Measurements from ENCODE around the gene SIRT3.

The SIRT3 gene

GRCh38 chr11:272195-272930, 36.2 kb upstream of the SIRT3 start:
- DNase-seq (ENCODE audit: low read depth, low spot score) = no peak
- H3K4me3 ChIP-seq (ENCODE audit: low read length) = no peak overlapping the region

GRCh38 chr11:271319-271715, 35.2 kb upstream of the SIRT3 start:
- no peak for DNase-seq (ENCODE audit: low read depth, low spot score)
- no peak overlapping the region for H3K4me3 ChIP-seq (ENCODE audit: low read length)

DNA sequence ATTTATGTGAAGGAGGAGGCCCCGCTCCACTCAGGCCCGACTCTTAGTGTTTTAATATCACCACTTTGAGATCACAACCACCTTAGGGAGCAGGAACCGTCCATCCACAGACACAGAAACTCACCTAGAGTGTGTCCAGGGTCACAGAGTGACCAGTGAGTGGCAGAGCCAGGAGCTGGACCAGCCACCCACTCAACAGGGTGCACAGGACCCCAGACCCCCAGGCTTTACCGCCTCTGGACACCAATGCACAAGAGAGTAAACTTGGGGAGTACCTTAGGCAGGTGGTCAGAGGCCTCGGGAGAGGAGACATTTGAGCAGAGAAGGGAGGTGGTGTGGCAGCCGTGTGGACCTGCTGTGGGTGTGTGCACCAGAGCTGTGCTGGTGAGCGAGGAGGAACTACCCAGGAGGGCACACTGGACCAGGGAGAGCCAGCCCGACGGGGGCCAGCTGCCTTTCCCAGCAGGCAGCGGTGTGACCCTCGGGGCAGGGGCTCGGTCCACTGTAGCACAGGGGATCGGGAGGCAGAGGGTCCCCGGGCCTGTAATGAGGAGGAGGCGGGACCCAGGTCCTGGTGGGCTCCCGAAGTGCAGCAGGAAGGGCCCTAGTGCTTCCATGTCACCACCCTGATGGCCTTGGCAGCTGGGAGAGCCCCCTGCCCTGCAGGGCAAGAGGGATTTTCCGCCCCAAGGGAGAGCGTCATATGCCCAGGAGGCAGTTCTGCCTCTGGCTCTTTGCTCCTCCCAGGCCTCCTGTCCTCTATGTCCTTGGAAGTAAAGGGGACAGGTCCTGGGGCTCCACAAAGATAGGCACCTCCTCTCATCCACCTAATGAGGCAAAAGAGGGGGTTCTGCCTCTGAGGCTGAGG, 34.5 kb upstream of the SIRT3 start:
- no peak for DNase-seq (ENCODE audit: low read depth, low spot score)
- no peak overlapping the region for H3K4me3 ChIP-seq (ENCODE audit: low read length)

- peak; percentile 63 for DNase-seq (ENCODE audit: low read depth, low spot score)
- H3K4me3 ChIP-seq (ENCODE audit: low read length) = peak overlapping the region; percentile 56
Measured at GRCh38 chr11:269146-269890, 33.2 kb upstream of the SIRT3 start.

- H3K4me3 ChIP-seq (ENCODE audit: low read length) = peak overlapping the region; percentile 56
- peak; percentile 27 for DNase-seq (ENCODE audit: low read depth, low spot score)
Measured at GRCh38 chr11:268716-269145, 32.6 kb upstream of the SIRT3 start.

- no peak overlapping the region for H3K4me3 ChIP-seq (ENCODE audit: low read length)
- DNase-seq (ENCODE audit: low read depth, low spot score) = no peak
Measured at GRCh38 chr11:267491-267994, 31.4 kb upstream of the SIRT3 start.

DNA sequence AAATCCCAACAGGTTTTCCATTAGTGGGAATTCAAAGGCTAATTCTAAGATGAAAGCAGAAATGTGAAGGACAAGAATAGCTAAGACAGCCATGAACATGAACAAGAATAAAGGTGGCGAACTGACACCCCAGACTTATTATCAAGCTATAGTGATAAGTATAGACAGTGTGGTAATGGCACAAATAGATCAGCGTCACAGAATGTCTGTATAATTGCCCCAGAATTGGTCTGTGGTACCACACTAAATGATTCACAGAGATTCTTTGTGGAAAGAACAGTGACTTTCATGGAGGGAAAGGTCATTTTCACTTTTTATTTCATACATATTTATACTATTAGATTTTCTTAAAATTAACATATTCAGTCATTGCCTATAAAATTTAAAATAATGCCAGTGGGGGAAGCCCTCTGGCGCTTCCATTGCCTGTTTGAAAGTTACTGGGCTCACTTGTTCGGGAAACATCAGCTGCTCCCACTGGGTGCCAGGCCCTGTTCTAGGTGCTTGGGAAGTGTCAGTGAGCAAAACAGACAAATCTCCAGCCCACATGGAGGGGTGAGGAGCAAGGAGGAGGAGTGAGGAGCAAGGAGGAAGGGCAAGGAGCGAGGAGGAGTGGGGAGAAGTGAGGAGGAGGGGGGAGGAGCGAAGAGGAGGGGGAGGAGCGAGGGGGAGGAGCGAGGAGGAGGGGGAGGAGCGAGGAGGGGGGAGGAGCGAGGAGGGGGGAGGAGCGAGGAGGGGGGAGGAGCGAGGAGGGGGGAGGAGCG, 30.7 kb upstream of the SIRT3 start:
- no peak overlapping the region for H3K4me3 ChIP-seq (ENCODE audit: low read length)
- no peak for DNase-seq (ENCODE audit: low read depth, low spot score)

DNA sequence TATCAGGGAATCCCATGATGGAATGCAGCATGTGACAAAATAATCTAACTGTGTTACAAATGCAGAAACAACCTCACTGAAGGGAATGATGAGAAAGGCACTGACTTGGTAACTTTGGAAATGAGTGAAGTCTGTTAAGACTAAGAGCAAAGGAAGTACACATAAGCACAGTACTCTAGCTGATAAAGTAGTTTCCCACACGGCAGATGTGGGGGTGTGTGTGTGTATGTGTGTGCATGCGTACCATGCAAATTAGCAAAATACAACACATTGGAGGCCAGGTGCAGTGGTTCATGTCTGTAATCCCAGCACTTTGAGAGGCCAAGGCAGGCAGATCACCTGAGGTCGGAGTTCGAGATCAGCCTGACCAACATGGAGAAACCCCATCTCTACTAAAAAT, 25.5 kb upstream of the SIRT3 start:
- H3K4me3 ChIP-seq (ENCODE audit: low read length) = no peak overlapping the region
- no peak for DNase-seq (ENCODE audit: low read depth, low spot score)

DNA sequence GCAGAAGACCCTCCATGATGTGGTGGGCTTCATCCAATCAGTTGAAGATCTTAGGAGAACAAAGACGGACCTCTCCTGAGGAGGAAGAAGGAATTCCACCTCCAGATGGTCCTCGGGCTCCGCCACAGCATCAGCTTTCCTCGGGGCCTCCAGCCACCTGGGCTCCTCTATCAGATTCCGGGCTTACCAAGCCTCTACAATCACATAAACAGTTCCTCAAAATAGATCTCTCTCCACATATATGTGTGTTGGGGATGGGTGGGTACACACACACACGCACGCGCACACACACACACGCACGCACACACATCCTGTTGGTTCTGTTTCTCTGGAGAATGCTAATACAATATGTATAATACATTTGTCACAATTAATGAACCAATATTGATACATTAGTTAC, 23.3 kb upstream of the SIRT3 start:
- no peak for DNase-seq (ENCODE audit: low read depth, low spot score)
- H3K4me3 ChIP-seq (ENCODE audit: low read length) = no peak overlapping the region

DNA sequence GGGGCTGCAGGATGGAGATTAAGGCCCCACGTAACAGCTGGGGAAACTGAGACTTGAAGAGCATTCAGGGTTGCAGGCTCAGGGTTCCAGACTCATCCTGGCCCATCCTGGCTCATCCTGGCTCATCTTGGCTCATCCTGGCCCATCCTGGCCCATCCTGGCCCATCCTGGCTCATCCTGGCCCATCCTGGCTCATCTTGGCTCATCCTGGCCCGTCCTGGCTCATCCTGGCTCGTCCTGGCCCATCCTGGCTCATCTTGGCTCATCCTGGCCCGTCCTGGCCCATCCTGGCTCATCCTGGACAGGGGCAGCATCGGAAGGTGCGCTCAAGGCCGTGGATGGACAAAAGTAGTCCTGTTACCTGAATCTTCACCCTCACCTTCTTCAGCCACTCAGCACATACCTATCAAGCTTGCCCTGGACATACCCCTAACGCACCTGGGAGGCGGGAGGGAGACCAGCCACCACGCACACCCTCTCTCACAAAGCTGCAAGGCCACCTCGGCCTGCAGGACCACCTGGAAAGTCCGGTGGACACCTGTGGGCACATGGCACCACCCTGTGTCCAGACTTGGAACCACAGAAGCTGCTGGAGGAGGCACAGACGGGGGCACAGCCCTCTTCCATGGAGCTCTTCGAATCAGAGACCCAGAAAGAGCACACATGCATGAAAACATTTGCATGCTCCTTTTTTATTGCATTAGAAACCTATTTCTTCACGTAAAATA, 21.8 kb upstream of the SIRT3 start:
- H3K4me3 ChIP-seq (ENCODE audit: low read length) = no peak overlapping the region
- DNase-seq (ENCODE audit: low read depth, low spot score) = no peak

DNA sequence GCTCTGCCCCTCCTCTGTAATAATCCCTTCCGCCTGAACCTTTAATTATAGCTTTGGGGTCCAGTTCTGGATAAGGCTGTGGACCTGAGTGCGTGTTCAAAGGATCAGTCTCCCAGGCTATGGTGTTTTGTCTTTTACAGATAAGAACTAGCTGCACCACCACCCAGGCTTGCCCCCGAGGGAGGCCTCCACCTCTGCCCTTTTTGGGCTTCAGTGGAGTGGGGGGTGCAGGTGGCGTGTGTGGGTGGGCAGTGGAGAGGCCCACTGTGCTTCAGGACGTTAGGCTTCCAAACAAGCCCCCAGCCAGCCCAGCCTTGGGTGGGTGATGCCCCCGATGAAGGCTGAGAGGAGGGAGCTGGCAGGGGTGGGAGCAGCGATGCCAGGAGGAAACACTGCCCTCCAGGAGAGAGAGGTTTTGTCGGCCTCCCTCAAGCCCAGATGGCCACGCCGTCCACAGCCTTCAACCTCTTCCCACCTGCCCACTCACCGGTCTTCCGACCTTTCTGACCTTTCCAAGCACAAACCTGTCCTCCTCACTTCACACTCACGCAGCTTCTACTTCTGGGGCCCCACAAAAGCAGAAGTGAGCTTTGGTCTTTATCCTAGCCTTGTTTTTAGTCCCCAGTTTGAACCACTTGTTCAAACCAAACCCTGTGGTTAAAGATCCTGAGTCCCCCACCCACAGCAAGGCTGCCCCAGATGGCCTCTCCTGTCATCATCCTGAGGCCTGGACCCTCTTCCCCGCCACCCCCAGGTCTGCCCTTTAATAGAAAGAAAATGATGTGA, 21.0 kb upstream of the SIRT3 start:
- H3K4me3 ChIP-seq (ENCODE audit: low read length) = no peak overlapping the region
- no peak for DNase-seq (ENCODE audit: low read depth, low spot score)

DNA sequence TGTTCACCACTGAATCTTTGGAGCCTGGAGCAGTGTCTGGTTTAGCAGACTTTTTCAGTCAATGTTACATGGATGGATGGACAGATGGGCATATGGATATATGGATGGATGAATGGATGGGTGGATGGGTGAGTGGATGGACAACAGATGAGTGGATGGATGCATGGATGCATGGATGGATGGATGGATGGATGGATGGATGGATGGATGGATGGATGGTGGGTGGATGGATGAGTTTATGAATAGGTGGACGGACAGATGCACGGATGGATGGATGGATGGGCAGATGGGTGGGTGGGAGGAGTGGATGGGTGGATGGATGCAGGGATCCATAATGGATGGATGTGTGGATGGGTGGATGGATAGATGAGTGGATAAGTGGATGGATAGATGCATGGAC, 19.7 kb upstream of the SIRT3 start:
- no peak for DNase-seq (ENCODE audit: low read depth, low spot score)

DNA sequence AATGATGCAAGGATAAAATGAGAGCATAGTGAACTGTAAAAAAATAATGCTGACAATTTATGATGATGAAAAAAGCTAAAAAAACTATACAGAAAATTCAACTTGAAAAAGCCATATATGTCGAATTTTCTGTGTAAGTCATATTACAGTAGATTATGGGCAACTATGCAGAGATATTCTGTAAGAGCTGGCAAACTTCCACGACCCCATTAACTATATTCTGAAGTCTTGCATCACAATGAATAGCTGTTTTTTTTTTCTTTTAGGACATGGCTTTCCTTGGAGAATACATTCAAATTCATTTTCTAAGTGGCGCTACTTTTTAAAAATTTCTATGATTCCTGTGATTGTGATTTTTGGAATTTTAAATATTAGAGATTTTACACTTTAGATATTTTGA, 19.0 kb upstream of the SIRT3 start:
- H3K4me3 ChIP-seq (ENCODE audit: low read length) = no peak overlapping the region
- DNase-seq (ENCODE audit: low read depth, low spot score) = no peak

More for the DNA sequence above, 19.7 kb upstream of the SIRT3 start:
- no peak overlapping the region for H3K4me3 ChIP-seq (ENCODE audit: low read length)

DNA sequence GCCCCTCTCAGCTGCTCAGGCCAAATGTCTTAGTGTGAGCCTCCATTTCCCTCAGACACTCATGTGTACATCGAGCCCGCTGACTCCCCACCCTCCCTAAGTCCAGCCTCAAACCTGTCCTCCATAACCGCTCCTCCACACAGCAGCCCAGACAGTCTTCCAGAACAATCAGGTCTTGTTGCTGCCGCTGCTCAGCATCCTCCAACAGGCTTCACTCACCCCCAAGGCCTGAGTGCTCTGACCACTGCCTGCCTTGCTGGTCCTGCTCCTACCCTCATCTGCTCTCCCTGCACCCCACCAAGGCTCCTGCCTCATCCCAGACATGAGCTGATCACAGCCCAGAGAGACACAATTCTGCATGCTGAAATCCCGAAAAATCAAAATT, 17.7 kb upstream of the SIRT3 start:
- H3K4me3 ChIP-seq (ENCODE audit: low read length) = no peak overlapping the region
- DNase-seq (ENCODE audit: low read depth, low spot score) = no peak

GRCh38 chr11:253160-253885, 17.2 kb upstream of the SIRT3 start:
- DNase-seq (ENCODE audit: low read depth, low spot score) = no peak
- no peak overlapping the region for H3K4me3 ChIP-seq (ENCODE audit: low read length)

GRCh38 chr11:252666-253065, 16.5 kb upstream of the SIRT3 start:
- H3K4me3 ChIP-seq (ENCODE audit: low read length) = no peak overlapping the region
- no peak for DNase-seq (ENCODE audit: low read depth, low spot score)

DNA sequence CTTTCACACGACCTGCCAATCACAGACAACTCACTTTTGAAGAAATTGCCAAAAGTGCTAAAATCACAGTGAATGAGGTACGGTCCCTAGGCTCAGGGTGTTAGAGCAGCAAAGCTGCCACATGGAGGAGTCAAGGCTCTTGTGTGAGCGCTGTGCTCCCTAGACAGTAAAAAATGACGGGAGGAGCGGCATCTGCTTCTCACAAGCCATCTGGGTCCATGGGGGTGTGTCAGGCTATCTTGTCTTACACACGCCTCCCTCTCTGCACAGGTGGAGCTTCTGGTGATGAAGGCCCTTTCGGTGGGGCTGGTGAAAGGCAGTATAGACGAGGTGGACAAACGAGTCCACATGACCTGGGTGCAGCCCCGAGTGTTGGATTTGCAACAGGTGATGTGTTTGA, 15.4 kb upstream of the SIRT3 start:
- DNase-seq (ENCODE audit: low read depth, low spot score) = no peak
- no peak overlapping the region for H3K4me3 ChIP-seq (ENCODE audit: low read length)

Measured in Jurkat, Clone E6-1 (cell line).